Measurements from ENCODE around the gene AP1M2. TPM values are rescaled to one million over a fixed set of nuclear protein-coding genes. Genes with fewer than 3 reads are reported as not detected.
"Not testable (repeated sequence)": the region's sequence is repeated elsewhere in the genome, so short reads cannot be mapped to it uniquely, and the experiment has no call there.

AP1M2 gene
- total RNA-seq, 1 experiment from 2014 or later = 10.1 TPM

GRCh38 chr19:10533646-10534386 is 53.3 kb downstream of the AP1M2 start:
- POLR2A ChIA-PET = no interaction called here
- intact Hi-C loops (cut with micrococcal nuclease; ENCODE audit: unreplicated experiment) (no loop called here), in situ Hi-C loops (cut with HindIII; ENCODE audit: low pct_unique_long_range_greater_than_20kb, low sequenced_read_pairs) (no loop called here)
- Histone ChIP-seq H3K27me3 (ENCODE audit: control insufficient read depth, insufficient read depth, low read length) (no peaks in the 10 kb centered on the region), H3K36me3 (ENCODE audit: control insufficient read depth, insufficient read depth, low read length) (no peaks in the 10 kb centered on the region), H3K4me1 (ENCODE audit: control insufficient read depth, insufficient read depth, low read length) (no peaks in the 10 kb centered on the region), H3K4me3 (ENCODE audit: low read depth in 2 of 2, low read length in 2 of 2) (no peak overlapping the region), H3K27ac (ENCODE audit: low read length) (no peak overlapping the region), H3K9me3 (ENCODE audit: control insufficient read depth, insufficient read depth, low read depth, low read length) (no peaks in the 10 kb centered on the region)
- CTCF ChIA-PET = no interaction called here
- no peak for DNase-seq (ENCODE audit: low read depth, low spot score)
- no TSS peak for BruUV-seq (replicated peaks)
- no peak for ATAC-seq
- TF ChIP-seq TCF7L2 (IDR thresholded peaks at IDR 0.05; ENCODE audit: low read depth, low read length) (no peak), POLR2AphosphoS5 (IDR thresholded peaks at IDR 0.05; ENCODE audit: low read depth, low read length) (no peak), SIN3A (IDR thresholded peaks at IDR 0.05; ENCODE audit: borderline replicate concordance, insufficient read depth, low read depth, low read length) (no peak), REST (IDR thresholded peaks at IDR 0.05; ENCODE audit: insufficient read depth in 1 of 2, low read depth in 2 of 2, low read length in 1 of 2) (no peak), CTCF (IDR thresholded peaks at IDR 0.05) (no peak)

GRCh38 chr19:10532457-10532856 is 54.7 kb downstream of the AP1M2 start:
- Histone ChIP-seq H3K9me3 (ENCODE audit: control insufficient read depth, insufficient read depth, low read depth, low read length) (no peaks in the 10 kb centered on the region), H3K27me3 (ENCODE audit: control insufficient read depth, insufficient read depth, low read length) (no peaks in the 10 kb centered on the region), H3K36me3 (ENCODE audit: control insufficient read depth, insufficient read depth, low read length) (no peaks in the 10 kb centered on the region), H3K27ac (ENCODE audit: low read length) (no peak overlapping the region), H3K4me1 (ENCODE audit: control insufficient read depth, insufficient read depth, low read length) (no peaks in the 10 kb centered on the region), H3K4me3 (ENCODE audit: low read depth in 2 of 2, low read length in 2 of 2) (no peak overlapping the region)
- no peak for ATAC-seq
- no TSS peak for BruUV-seq (replicated peaks)
- ChIA-PET POLR2A (no interaction called here), CTCF (no interaction called here)
- TF ChIP-seq REST (IDR thresholded peaks at IDR 0.05; ENCODE audit: insufficient read depth in 1 of 2, low read depth in 2 of 2, low read length in 1 of 2) (no peak), SIN3A (IDR thresholded peaks at IDR 0.05; ENCODE audit: borderline replicate concordance, insufficient read depth, low read depth, low read length) (no peak), CTCF (IDR thresholded peaks at IDR 0.05) (no peak), POLR2AphosphoS5 (IDR thresholded peaks at IDR 0.05; ENCODE audit: low read depth, low read length) (no peak), TCF7L2 (IDR thresholded peaks at IDR 0.05; ENCODE audit: low read depth, low read length) (no peak)
- intact Hi-C loops (cut with micrococcal nuclease; ENCODE audit: unreplicated experiment) = no loop called here
- DNase-seq (ENCODE audit: low read depth, low spot score) = no peak
- in situ Hi-C loops (cut with HindIII; ENCODE audit: low pct_unique_long_range_greater_than_20kb, low sequenced_read_pairs) = no loop called here

GRCh38 chr19:10526887-10527286 is 60.2 kb downstream of the AP1M2 start:
- in situ Hi-C loops (cut with HindIII; ENCODE audit: low pct_unique_long_range_greater_than_20kb, low sequenced_read_pairs); H3K36me3 ChIP-seq (ENCODE audit: control insufficient read depth, insufficient read depth, low read length); POLR2A ChIA-PET; H3K27me3 ChIP-seq (ENCODE audit: control insufficient read depth, insufficient read depth, low read length); DNase-seq (ENCODE audit: low read depth, low spot score); ATAC-seq; H3K27ac ChIP-seq (ENCODE audit: low read length); H3K4me1 ChIP-seq (ENCODE audit: control insufficient read depth, insufficient read depth, low read length); intact Hi-C loops (cut with micrococcal nuclease; ENCODE audit: unreplicated experiment); H3K9me3 ChIP-seq (ENCODE audit: control insufficient read depth, insufficient read depth, low read depth, low read length); BruUV-seq (replicated peaks); H3K4me3 ChIP-seq (ENCODE audit: low read depth in 2 of 2, low read length in 2 of 2): not testable (repeated sequence)
- CTCF ChIA-PET = interaction anchor here (0.7 to 0.9 kb wide), 2 partner anchors 11 to 49 kb away, joined by 6 to 7 read pairs; no protein-coding TSS in a partner anchor
